NCI-H2171 treated with DMSO at 0.1 percent for 48 hours (cell line): Measurements from ENCODE around the gene HDAC7.

Experiments used
- DNase-seq: peaks from one replicate; lab custom pipeline; 2025; lab: John Stamatoyannopoulos, UW

The HDAC7 gene

GRCh38 chr12:47762850-47763465, 56.7 kb downstream of the HDAC7 start:
- no peak for DNase-seq

GRCh38 chr12:47758834-47759690, 60.6 kb downstream of the HDAC7 start, which contains the start of gene RAPGEF3:
Gene RAPGEF3 (minus strand): TSS chr12:47758880. CDS start chr12:47758556, 324 bp downstream.
- peak; percentile 47 for DNase-seq

GRCh38 chr12:47758584-47758833, 61.2 kb downstream of the HDAC7 start:
- DNase-seq: no peak

GRCh38 chr12:47757840-47758583, 61.7 kb downstream of the HDAC7 start:
- DNase-seq: no peak

- DNase-seq: no peak
These were observed 62.3 kb downstream of the HDAC7 start for GRCh38 chr12:47757364-47757839.

GRCh38 chr12:47755655-47756562, 63.8 kb downstream of the HDAC7 start:
- no peak for DNase-seq

- DNase-seq: no peak
These were observed 64.8 kb downstream of the HDAC7 start for GRCh38 chr12:47754881-47755280.

GRCh38 chr12:47754126-47754525, 65.6 kb downstream of the HDAC7 start:
- no peak for DNase-seq

GRCh38 chr12:47753021-47754001, 66.4 kb downstream of the HDAC7 start:
- DNase-seq: no peak

GRCh38 chr12:47752552-47752951, 67.2 kb downstream of the HDAC7 start:
- no peak for DNase-seq

GRCh38 chr12:47752121-47752520, 67.6 kb downstream of the HDAC7 start:
- DNase-seq: no peak

- no peak for DNase-seq
These were observed 68.1 kb downstream of the HDAC7 start for GRCh38 chr12:47751561-47751960.

- DNase-seq: no peak
These were observed 68.7 kb downstream of the HDAC7 start for GRCh38 chr12:47750916-47751470.

- no peak for DNase-seq
These were observed 69.4 kb downstream of the HDAC7 start for GRCh38 chr12:47750229-47750798.

GRCh38 chr12:47748899-47749298, 70.8 kb downstream of the HDAC7 start:
- DNase-seq: no peak

GRCh38 chr12:47748507-47748828, 71.2 kb downstream of the HDAC7 start:
- DNase-seq: no peak

GRCh38 chr12:47747596-47748506, 71.9 kb downstream of the HDAC7 start:
- no peak for DNase-seq

- DNase-seq: no peak
These were observed 72.6 kb downstream of the HDAC7 start for GRCh38 chr12:47747126-47747525.

GRCh38 chr12:47746523-47746922, 73.2 kb downstream of the HDAC7 start:
- DNase-seq: no peak
